Activated naive CD4-positive, alpha-beta T cell treated with anti-CD3 and anti-CD28 coated beads for 36 hours (primary cell): Measurements from ENCODE around the gene TCHP. TPM values are rescaled to one million over a fixed set of nuclear protein-coding genes. Genes with fewer than 3 reads are reported as not detected.
A peak's percentile ranks its signal among the peaks of the same experiment; 100 is the strongest.

Experiments
- CTCF ChIA-PET: fragments of 350-600 bp; sonication (Branson Sonifier 250); formaldehyde crosslinking; loops from one replicate; lab custom pipeline; 2021; ENCODE audit warnings: antibody characterized with exemption; lab: Charles Lee
- DNase-seq: peaks from one replicate; pipeline ENCODE4 v3.0.0-alpha.2; 2020
- H3K27ac Mint-ChIP-seq: one replicate; pipeline ENCODE4 v1.8.0; 2021; ENCODE audit warnings: mild to moderate bottlenecking, mixed read lengths
- H3K27me3 Mint-ChIP-seq: one replicate; pipeline ENCODE4 v1.8.0; 2021; ENCODE audit warnings: low read depth, mixed read lengths
- H3K36me3 Mint-ChIP-seq: one replicate; pipeline ENCODE4 v1.8.0; 2021; ENCODE audit warnings: low read depth, mixed read lengths
- H3K4me1 Mint-ChIP-seq: one replicate; pipeline ENCODE4 v1.8.0; 2021; ENCODE audit warnings: low read depth, mixed read lengths
- H3K4me3 Mint-ChIP-seq: one replicate; pipeline ENCODE4 v1.8.0; 2021; ENCODE audit warnings: mild to moderate bottlenecking, moderate library complexity, mixed read lengths
- H3K9me3 Mint-ChIP-seq: one replicate; pipeline ENCODE4 v1.8.0; 2021; ENCODE audit warnings: mixed read lengths
- intact Hi-C: fragments of 100-400 bp; cut with micrococcal nuclease; formaldehyde crosslinking; loops from one replicate; pipeline ENCODE4 v1.15.1; 2023
- total RNA-seq, 2 experiments: library from RNA; stranded (reverse); gene quantifications; one replicate each; pipeline ENCODE4 v1.2.3, GENCODE V29; 2021

The TCHP gene
- total RNA-seq, 2 experiments from 2014 or later: 19.6 to 20.9 TPM

DNA sequence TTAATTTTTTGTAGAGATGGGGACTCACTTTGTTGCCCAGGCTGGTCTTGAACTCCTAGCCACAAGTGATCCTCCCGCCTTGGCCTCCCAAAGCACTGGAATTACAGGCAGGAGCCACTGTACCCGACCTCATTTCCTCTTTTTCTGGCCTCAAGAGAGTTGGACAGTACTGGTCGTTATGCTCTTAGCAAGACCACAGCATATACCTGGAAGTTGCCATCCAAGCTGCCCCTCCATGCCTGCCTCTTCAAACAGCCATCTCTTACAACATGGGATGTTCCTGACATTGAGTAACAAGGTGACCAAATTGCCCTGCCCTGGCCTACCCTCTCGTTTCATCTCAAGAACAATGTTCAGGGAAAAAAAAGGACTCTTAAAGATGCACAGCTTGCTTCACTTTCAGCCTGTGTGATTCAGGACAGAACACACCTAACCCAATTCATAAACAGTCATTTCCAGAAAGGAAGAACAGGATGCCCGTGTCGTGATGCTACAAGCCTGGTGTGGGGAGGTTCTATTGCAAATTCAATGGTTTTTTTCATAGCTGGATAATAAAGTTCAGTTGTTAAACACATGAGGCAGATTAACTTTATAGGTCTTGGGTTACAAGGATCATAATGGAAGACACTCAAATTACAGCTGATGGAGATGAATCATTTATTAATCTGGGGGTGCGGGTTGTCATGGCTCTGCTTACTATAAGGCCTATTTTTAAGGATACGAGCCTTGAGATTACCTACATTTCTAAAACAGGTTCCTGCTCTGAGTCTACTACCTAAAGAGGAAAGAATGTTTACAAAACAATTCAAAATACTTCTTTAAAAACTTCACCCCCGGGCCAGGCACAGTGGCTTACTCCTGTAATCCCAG, 31.7 kb upstream of the TCHP start:
- peak; percentile 24 for DNase-seq
- no peak overlapping the region for H3K27ac Mint-ChIP-seq
- intact Hi-C loops: no loop called here

DNA sequence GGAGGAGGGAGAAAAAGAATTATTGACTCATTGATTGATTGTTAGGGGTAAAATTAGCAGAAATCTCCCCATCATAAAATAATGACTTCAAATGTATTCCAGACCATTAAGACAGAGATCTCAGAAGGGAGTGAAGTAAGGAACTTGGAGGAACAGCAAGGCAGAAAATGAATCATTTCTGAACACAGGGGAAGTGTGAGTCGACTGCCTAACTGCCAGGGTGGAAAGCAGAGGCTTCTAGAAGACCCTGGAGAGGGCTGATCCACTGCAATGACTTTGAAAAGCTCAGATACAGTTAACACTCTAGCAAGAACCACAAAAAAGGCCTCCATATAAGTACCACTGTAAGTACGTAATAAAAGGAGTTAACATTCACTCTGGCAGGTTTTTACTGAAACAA, 29.4 kb upstream of the TCHP start:
- H3K27me3 Mint-ChIP-seq: no peaks in the 10 kb centered on the region
- H3K36me3 Mint-ChIP-seq: no peaks in the 10 kb centered on the region
- intact Hi-C loops: no loop called here
- peak overlapping the region; percentile 38 for H3K27ac Mint-ChIP-seq
- CTCF ChIA-PET: interaction anchor here (0.6 to 2.5 kb wide), 2 partner anchors 25 to 172 kb away, joined by 4 to 6 read pairs; no protein-coding TSS in a partner anchor
- no peak overlapping the region for H3K4me3 Mint-ChIP-seq
- DNase-seq: no peak
- H3K9me3 Mint-ChIP-seq: no peaks in the 10 kb centered on the region
- peaks cover 23% of the 10 kb centered on the region for H3K4me1 Mint-ChIP-seq

More for the DNA sequence above, 31.7 kb upstream of the TCHP start:
- Mint-ChIP-seq H3K27me3 (no peaks in the 10 kb centered on the region), H3K4me1 (peaks cover 22% of the 10 kb centered on the region), H3K4me3 (no peak overlapping the region), H3K36me3 (no peaks in the 10 kb centered on the region), H3K9me3 (no peaks in the 10 kb centered on the region)
- CTCF ChIA-PET: interaction anchor here (1.1 to 1.9 kb wide), 2 partner anchors 9 to 15 kb away, joined by 6 to 9 read pairs; no protein-coding TSS in a partner anchor

DNA sequence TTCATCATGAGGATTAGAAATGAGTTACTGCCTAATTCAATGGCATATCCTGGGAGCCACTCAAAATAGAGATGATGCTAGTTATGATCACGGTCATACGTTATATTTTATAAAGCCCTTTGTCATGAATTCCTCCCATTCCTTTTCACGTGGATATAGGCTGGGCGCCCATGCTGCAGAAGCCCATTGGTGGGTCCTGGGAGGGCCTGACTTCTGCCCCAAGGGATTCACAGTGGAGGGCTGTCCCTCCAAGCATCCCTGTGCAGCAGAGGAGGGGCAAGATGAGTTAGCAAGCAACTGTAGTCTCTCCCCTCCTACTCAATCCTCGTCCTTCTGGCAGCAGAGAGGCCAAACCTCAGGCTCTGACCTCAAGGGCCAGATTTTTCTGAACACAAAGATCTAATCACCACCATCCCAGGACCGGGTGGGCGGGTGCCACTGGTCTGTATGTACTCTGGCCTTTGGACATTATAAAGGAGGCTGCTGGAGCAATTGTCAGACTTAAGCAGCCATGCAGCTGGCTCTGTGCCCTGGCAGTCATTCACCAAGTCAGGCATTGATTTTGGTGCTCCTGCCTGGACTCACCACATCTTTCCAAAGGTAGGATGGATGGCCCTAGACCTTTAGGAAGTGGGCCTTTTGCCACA, 28.3 kb upstream of the TCHP start:
- Mint-ChIP-seq H3K4me3 (no peak overlapping the region), H3K4me1 (peaks cover 28% of the 10 kb centered on the region), H3K9me3 (no peaks in the 10 kb centered on the region), H3K27me3 (no peaks in the 10 kb centered on the region), H3K36me3 (no peaks in the 10 kb centered on the region), H3K27ac (no peak overlapping the region)
- DNase-seq: no peak
- intact Hi-C loops: no loop called here
- CTCF ChIA-PET: interaction anchor here (2.5 kb wide), 1 partner anchor 27 kb away, joined by 6 read pairs; no protein-coding TSS in a partner anchor

DNA sequence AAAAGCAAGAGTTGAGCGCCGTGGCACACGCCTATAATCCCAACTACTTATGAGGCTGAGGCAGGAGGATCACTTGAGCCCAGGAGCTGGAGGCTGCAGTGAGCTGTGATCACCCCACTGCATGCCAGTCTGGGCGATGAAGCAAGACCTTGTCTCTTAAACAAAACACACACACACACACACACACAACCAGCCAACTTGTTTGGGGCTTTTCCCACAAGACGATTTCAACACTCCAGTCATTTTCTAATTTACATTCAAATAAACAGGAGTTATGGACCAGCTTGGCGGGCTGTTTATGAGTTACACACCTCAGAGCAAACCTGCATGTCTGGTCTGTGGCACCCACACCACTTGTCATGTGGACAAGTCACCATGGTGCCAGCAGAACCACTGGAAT, 26.4 kb upstream of the TCHP start:
- H3K9me3 Mint-ChIP-seq: no peaks in the 10 kb centered on the region
- no peaks in the 10 kb centered on the region for H3K27me3 Mint-ChIP-seq
- CTCF ChIA-PET: interaction anchor here (1.2 kb wide), 1 partner anchor 20 kb away, joined by 3 read pairs; no protein-coding TSS in a partner anchor
- H3K36me3 Mint-ChIP-seq: no peaks in the 10 kb centered on the region
- DNase-seq: no peak
- peaks cover 36% of the 10 kb centered on the region for H3K4me1 Mint-ChIP-seq
- intact Hi-C loops: no loop called here
- H3K27ac Mint-ChIP-seq: no peak overlapping the region
- no peak overlapping the region for H3K4me3 Mint-ChIP-seq

DNA sequence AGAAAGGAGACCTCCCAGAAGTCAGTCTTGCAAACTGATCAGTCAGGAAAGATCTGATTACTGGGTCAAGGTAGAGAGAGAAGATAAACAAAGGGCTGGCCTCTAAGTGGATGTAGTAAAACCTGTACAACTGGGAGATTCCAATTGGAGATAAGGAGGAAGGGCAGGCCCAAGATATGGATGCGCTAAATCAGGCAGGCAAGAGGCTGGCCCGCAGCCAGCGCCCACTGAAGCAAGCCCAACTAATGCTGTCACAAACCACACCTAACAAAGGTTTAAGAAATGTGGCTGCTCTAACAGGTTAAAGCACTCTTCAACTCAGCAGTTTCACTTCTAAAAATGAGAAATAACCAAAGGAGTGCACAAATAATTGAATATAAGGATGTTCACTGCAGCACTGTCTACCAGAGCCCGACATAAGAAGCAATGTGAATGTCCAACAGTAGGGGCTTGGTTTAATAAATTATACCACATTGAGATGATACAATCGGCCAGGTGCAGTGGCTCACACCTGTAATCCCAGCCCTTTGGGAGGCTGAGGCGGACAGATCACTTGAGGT, 24.4 kb upstream of the TCHP start:
- H3K9me3 Mint-ChIP-seq: no peaks in the 10 kb centered on the region
- no peak overlapping the region for H3K4me3 Mint-ChIP-seq
- no peaks in the 10 kb centered on the region for H3K36me3 Mint-ChIP-seq
- intact Hi-C loops: no loop called here
- no peaks in the 10 kb centered on the region for H3K27me3 Mint-ChIP-seq
- CTCF ChIA-PET: no interaction called here
- no peak for DNase-seq
- peaks cover 46% of the 10 kb centered on the region for H3K4me1 Mint-ChIP-seq
- no peak overlapping the region for H3K27ac Mint-ChIP-seq

DNA sequence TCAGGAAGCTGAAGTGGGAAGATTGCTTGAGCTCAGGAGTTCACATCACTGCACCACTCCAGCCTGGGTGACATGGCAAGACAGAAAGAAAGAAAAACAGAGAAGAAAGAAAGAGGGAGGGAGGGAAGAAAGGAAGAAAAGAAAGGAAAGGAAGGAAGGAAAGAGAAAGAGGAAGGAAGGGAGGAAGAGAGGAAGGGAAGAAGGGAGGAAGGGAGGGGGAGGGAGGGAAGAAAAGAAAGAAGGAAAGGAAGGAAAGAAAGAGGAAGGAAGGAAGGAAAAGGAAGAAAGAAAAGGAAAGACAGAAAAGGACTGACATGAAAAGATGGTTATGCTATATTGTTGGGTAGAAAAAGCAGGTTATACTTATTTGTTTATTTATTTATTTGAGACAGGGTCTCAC, 23.7 kb upstream of the TCHP start:
- intact Hi-C loops: no loop called here
- Mint-ChIP-seq H3K9me3 (no peaks in the 10 kb centered on the region), H3K4me1 (peaks cover 47% of the 10 kb centered on the region), H3K4me3 (no peak overlapping the region), H3K27me3 (no peaks in the 10 kb centered on the region), H3K27ac (no peak overlapping the region), H3K36me3 (no peaks in the 10 kb centered on the region)
- DNase-seq: no peak
- CTCF ChIA-PET: interaction anchor here (1.1 to 2.2 kb wide), 3 partner anchors 23 to 52 kb away, joined by 5 to 7 read pairs (median 7); no protein-coding TSS in a partner anchor

DNA sequence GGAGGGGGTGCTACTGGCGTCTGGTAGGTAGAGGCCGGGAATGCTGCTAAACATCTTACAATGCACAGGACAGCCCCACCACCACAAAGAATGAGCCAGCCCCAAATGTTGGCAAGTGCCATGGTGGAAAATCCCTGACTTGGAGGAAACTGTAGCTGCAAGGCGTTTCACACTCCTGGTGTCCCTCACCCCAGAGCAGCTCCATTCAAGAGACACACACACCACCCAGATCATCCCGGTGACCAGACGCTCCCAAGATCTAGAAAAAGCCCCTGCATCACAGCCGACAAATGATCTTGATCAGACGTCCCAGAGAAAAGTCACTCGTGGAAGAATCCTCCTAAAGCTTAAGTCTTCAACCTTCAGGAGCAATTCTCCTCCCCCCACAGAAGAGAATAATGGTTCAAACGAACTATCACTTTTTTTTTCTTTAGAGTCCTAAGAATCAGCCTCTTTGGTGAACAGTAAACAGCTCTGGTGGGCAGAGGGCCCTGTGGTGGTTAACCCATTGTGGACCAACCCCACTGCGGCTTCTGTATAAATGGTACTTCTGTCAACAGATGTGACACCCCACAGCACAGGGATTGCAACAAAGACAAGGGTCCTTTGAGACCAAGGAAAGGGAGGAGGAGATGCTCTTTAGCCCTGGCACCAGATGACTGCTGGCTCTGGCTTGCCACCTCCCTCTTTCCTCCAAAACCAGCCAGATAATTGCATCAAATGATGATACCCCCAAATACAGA, 22.4 kb upstream of the TCHP start:
- intact Hi-C loops: no loop called here
- no peaks in the 10 kb centered on the region for H3K27me3 Mint-ChIP-seq

DNA sequence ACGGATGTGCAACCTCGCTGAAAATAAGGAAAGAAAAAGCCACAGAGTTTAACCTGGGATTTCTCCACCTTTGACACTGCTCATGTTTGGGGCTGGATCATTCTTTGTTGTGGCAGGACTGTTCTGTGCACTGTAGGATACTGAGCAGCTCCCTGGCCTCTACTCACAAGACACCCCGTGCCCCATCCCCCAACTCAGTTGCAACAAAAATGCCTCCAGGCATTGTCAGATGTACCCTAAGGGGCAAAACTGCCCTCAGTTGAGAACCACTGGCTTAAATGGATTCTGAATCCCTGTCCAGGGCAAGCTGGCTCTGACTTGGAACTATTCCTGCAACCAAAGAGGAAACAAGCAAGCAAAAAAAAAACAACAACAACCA, 21.8 kb upstream of the TCHP start:
- Mint-ChIP-seq H3K9me3 (no peaks in the 10 kb centered on the region), H3K4me3 (no peak overlapping the region), H3K36me3 (no peaks in the 10 kb centered on the region), H3K27ac (no peak overlapping the region), H3K4me1 (peaks cover 45% of the 10 kb centered on the region), H3K27me3 (no peaks in the 10 kb centered on the region)
- intact Hi-C loops: no loop called here
- no peak for DNase-seq
- CTCF ChIA-PET: interaction anchor here (0.8 to 2.2 kb wide), 4 partner anchors 15 to 33 kb away, joined by 4 to 7 read pairs (median 4); no protein-coding TSS in a partner anchor

More for the DNA sequence above, 22.4 kb upstream of the TCHP start:
- no peaks in the 10 kb centered on the region for H3K9me3 Mint-ChIP-seq
- no peak overlapping the region for H3K4me3 Mint-ChIP-seq
- no peak overlapping the region for H3K27ac Mint-ChIP-seq
- H3K36me3 Mint-ChIP-seq: no peaks in the 10 kb centered on the region
- H3K4me1 Mint-ChIP-seq: peaks cover 45% of the 10 kb centered on the region
- no peak for DNase-seq
- CTCF ChIA-PET: interaction anchor here (0.8 to 2.2 kb wide), 4 partner anchors 15 to 50 kb away, joined by 4 to 7 read pairs (median 6); no protein-coding TSS in a partner anchor

DNA sequence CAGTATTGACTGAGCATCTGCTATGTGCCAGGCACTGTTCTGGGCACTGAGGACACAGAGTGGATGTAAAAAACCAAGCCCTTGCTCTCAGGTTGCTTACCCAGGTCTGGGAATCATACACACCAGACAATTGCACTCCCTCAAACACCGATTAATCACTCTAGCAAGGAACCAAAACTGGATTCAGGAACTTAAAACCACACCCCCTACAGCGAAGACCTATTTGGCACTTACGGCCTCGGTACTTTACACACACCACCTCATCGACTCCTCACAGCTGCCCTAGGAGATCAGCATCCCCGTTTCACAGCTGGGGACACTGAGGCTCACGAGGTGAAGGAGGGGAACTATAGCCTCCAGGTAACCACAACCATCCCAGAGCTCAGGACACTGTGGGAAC, 21.3 kb upstream of the TCHP start:
- peak overlapping the region; percentile 93 for H3K4me3 Mint-ChIP-seq
- no peak for DNase-seq
- no peaks in the 10 kb centered on the region for H3K9me3 Mint-ChIP-seq
- intact Hi-C loops: no loop called here
- H3K27me3 Mint-ChIP-seq: no peaks in the 10 kb centered on the region
- H3K27ac Mint-ChIP-seq: no peak overlapping the region
- CTCF ChIA-PET: interaction anchor here (0.7 to 1.6 kb wide), 9 partner anchors 9 to 74 kb away, joined by 3 to 4 read pairs (median 4); no protein-coding TSS in a partner anchor
- no peaks in the 10 kb centered on the region for H3K36me3 Mint-ChIP-seq
- H3K4me1 Mint-ChIP-seq: peaks cover 45% of the 10 kb centered on the region

DNA sequence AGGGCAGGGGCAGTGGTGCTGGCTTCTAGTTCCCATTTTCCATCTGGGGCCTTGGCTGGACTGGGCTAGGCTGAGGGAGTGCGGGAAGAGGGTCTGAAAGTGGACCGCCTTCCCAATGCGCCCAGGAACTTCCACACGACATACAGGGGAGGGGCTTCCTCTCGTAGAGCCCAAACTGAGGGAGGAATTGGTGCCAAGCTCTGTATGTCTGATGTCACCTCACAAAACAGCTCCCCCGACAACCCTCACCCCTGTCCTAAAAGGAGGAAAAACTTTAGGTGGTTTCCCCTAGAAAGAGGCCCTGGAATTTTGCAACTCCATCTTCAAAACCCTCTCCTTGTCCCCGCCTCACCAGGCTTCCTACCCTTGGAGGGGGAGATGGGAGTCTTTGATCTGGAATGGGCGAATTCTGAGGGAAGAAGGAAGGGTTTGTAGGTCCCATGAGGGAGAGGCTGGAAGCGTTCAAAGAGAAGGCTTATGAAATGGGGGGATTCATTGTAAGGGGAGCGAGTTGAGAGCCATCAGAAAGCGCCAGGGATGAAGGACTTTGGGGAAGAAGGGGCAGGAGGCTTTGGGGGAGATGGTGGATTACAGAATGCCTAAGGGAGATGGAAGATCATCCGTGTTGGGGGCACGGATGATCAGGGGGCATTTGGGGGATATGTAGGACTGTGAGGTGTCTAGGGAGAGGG, 20.6 kb upstream of the TCHP start:
- intact Hi-C loops: loop anchor here (1.0 to 5.0 kb wide), 6 partner anchors 26 to 361 kb away; partner anchors contain the start of genes FAM222A, MMAB and MVK
- Mint-ChIP-seq H3K27me3 (no peaks in the 10 kb centered on the region), H3K4me1 (peaks cover 45% of the 10 kb centered on the region), H3K36me3 (no peaks in the 10 kb centered on the region), H3K27ac (peak overlapping the region; percentile 66), H3K4me3 (peak overlapping the region; percentile 93), H3K9me3 (no peaks in the 10 kb centered on the region)
- DNase-seq: peak; percentile 17
- CTCF ChIA-PET: interaction anchor here (0.7 to 1.6 kb wide), 8 partner anchors 9 to 75 kb away, joined by 3 to 4 read pairs (median 4); no protein-coding TSS in a partner anchor
